Prostate gland (tissue), 2 donors: ENCODE results near the gene LZTR1. TPM values are rescaled to one million over a fixed set of nuclear protein-coding genes. Genes with fewer than 3 reads are reported as not detected.
A peak's percentile ranks its signal among the peaks of the same experiment; 100 is the strongest.

Source experiments
- DNase-seq: peaks from one replicate; pipeline ENCODE4 v3.0.0-alpha.2; 2019; ENCODE audit warnings: low spot score
- H3K27ac ChIP-seq, 2 donors: fragments of 200-600 bp; sonication (generic); 2 replicates each; pipeline ENCODE4 v1.5.1; 2017 to 2019
- H3K27me3 ChIP-seq: fragments of 200-600 bp; sonication (generic); replicated peaks from 2 replicates; pipeline ENCODE4 v1.5.1; 2019; ENCODE audit not compliant: insufficient read depth
- H3K36me3 ChIP-seq, 2 donors: fragments of 200-600 bp; sonication (generic); 1 replicate in 1 of 2; 2 replicates in 1 of 2; pipeline versions ENCODE4 v1.5.1 to v1.8.1; 2017 to 2019
- H3K4me1 ChIP-seq: fragments of 200-600 bp; sonication (generic); replicated peaks from 2 replicates; pipeline ENCODE4 v1.5.1; 2019
- H3K4me3 ChIP-seq, 2 donors: fragments of 200-600 bp; sonication (generic); 2 replicates each; pipeline ENCODE4 v1.5.1; 2017 to 2019
- H3K9me3 ChIP-seq: fragments of 200-600 bp; sonication (generic); 2 replicates; pipeline ENCODE4 v1.5.1; 2017
- POLR2A ChIP-seq: fragments of 450-650 bp; IDR thresholded peaks from one replicate; pipeline ENCODE4 v1.6.1; 2016; ENCODE audit warnings: antibody characterized with exemption, mild to moderate bottlenecking
- POLR2AphosphoS5 ChIP-seq: sonication (generic); formaldehyde crosslinking; IDR thresholded peaks from one replicate; pipeline ENCODE4 v1.6.1; 2017; ENCODE audit warnings: antibody characterized with exemption
- WGBS: methylation state at CpG from one replicate; pipeline ENCODE4 v1.1.5; 2018; 5-methylcytosine and 5-hydroxymethylcytosine counted together
- intact Hi-C: fragments of 100-400 bp; cut with DNase I; formaldehyde crosslinking; loops from one replicate; pipeline ENCODE4 v1.14.2; 2022
- total RNA-seq, 2 donors: library from RNA; depleted of rRNA; stranded (reverse); fragments of >200 nt; gene quantifications; one replicate each; pipeline ENCODE4 v1.1.0, GENCODE V29; 2016
- TF ChIP-seq, protein P1 (sequence below), 4 experiments: fragments of 200-600 bp in 2 of 4; fragments of 450-650 bp in 2 of 4; sonication (generic) in 2 of 4; IDR thresholded peaks; 1 replicate in 3 of 4; 2 replicates in 1 of 4; pipeline ENCODE4 v1.5.1; 2016 to 2019; ENCODE audit warnings: antibody characterized with exemption in 4 of 4, mild to moderate bottlenecking in 2 of 4, moderate library complexity in 2 of 4

The LZTR1 gene
- total RNA-seq, 2 donors from 2014 or later: 41.5 to 48.9 TPM

- no peak for DNase-seq
- WGBS: 11% methylated on average over 55 of the region's 59 CpGs
- Histone ChIP-seq H3K36me3 (no peaks in the 10 kb centered on the region), H3K27ac (no peak within 1 kb of the TSS), H3K9me3 (no peaks in the 10 kb centered on the region), H3K4me1 (peaks cover 5% of the 10 kb centered on the region), H3K27me3 (no peaks in the 10 kb centered on the region), H3K4me3 (peak within 1 kb of the TSS; percentile 33 to 38)
- intact Hi-C loops: no loop called here
- TF ChIP-seq, protein P1, sequence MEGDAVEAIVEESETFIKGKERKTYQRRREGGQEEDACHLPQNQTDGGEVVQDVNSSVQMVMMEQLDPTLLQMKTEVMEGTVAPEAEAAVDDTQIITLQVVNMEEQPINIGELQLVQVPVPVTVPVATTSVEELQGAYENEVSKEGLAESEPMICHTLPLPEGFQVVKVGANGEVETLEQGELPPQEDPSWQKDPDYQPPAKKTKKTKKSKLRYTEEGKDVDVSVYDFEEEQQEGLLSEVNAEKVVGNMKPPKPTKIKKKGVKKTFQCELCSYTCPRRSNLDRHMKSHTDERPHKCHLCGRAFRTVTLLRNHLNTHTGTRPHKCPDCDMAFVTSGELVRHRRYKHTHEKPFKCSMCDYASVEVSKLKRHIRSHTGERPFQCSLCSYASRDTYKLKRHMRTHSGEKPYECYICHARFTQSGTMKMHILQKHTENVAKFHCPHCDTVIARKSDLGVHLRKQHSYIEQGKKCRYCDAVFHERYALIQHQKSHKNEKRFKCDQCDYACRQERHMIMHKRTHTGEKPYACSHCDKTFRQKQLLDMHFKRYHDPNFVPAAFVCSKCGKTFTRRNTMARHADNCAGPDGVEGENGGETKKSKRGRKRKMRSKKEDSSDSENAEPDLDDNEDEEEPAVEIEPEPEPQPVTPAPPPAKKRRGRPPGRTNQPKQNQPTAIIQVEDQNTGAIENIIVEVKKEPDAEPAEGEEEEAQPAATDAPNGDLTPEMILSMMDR (IDR thresholded peaks at IDR 0.05): no peak
- TF ChIP-seq POLR2A (no peak), POLR2AphosphoS5 (no peak)
These were observed 50.2 kb downstream of the LZTR1 start, which contains the start of gene SLC7A4 for GRCh38 chr22:21032037-21032867. Gene SLC7A4 (minus strand): TSS chr22:21032561. CDS start chr22:21031812, 749 bp downstream.

DNA sequence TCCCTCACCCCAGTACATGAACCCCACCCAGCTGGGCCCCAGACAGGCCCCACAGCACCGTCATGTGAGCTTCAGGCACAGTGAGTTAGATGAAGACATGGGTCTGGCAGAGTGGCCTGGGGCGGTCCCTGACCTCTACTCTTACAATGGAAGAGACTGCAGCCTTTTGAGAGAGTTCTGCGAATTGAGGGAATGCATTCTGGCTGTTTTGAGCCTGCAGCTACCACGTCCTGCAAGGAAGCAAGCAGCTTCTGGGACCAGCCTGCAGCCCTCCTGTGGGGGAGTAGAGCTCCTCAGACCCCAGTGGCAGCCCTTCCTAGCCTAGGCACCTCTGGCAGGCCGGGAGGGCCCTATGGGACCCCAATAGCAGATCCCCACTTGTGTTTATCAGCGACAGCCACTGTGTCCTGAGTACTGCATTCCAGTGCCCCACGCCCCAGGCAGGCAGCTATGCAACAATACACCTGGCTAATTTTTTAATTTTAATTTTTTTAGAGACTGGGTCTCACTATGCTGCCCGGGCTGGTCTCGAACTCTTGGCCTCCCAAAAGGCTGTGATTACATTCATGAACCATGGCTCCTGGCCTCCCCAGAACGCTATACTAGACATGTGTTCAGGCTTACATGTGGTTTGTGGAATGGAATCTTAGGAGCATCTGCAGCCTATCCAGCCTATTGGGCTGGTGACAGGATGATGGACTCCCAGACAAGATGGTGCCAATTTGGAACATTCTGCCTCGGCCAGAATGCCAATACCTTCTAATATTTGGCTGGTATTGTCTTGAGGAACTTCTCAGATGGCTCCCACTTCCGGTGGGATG lies 51.0 kb downstream of the LZTR1 start:
- intact Hi-C loops: no loop called here
- Histone ChIP-seq H3K4me1 (peaks cover 5% of the 10 kb centered on the region), H3K36me3 (no peaks in the 10 kb centered on the region), H3K9me3 (no peaks in the 10 kb centered on the region), H3K27me3 (no peaks in the 10 kb centered on the region), H3K4me3 (peak overlapping the region in 1 of 2 donors; percentile 38), H3K27ac (no peak overlapping the region)
- DNase-seq: no peak
- TF ChIP-seq, protein P1 (IDR thresholded peaks at IDR 0.05): no peak
- TF ChIP-seq POLR2AphosphoS5 (no peak), POLR2A (no peak)
- 89% methylated on average over 11 of the region's 12 CpGs for WGBS

GRCh38 chr22:21033895-21034294 lies 51.8 kb downstream of the LZTR1 start:
- no peak for DNase-seq
- H3K36me3 ChIP-seq: no peaks in the 10 kb centered on the region
- TF ChIP-seq, protein P1 (IDR thresholded peaks at IDR 0.05): no peak
- TF ChIP-seq POLR2A (no peak), POLR2AphosphoS5 (no peak)
- no peaks in the 10 kb centered on the region for H3K27me3 ChIP-seq
- WGBS: 94% methylated on average over 3 of the region's 3 CpGs
- intact Hi-C loops: no loop called here
- H3K9me3 ChIP-seq: no peaks in the 10 kb centered on the region
- H3K4me3 ChIP-seq: no peak overlapping the region
- peaks cover 5% of the 10 kb centered on the region for H3K4me1 ChIP-seq
- H3K27ac ChIP-seq: no peak overlapping the region

GRCh38 chr22:21034989-21035388 lies 52.9 kb downstream of the LZTR1 start:
- Histone ChIP-seq H3K36me3 (no peaks in the 10 kb centered on the region), H3K4me1 (peaks cover 5% of the 10 kb centered on the region), H3K27ac (no peak overlapping the region), H3K4me3 (no peak overlapping the region), H3K9me3 (no peaks in the 10 kb centered on the region), H3K27me3 (no peaks in the 10 kb centered on the region)
- intact Hi-C loops: no loop called here
- TF ChIP-seq, protein P1 (IDR thresholded peaks at IDR 0.05): no peak
- TF ChIP-seq POLR2AphosphoS5 (no peak), POLR2A (no peak)
- WGBS: 67% methylated on average over 3 of the region's 3 CpGs
- DNase-seq: no peak
